GM19043 (cell line): Measurements from ENCODE around the gene SWT1.

Experiments used
- ATAC-seq: cut with Tn5 transposase; IDR thresholded peaks from one replicate; pipeline ENCODE4 v1.9.1; 2021; ENCODE audit warnings: low read depth; ENCODE audit not compliant: unreplicated experiment

Gene SWT1

DNA sequence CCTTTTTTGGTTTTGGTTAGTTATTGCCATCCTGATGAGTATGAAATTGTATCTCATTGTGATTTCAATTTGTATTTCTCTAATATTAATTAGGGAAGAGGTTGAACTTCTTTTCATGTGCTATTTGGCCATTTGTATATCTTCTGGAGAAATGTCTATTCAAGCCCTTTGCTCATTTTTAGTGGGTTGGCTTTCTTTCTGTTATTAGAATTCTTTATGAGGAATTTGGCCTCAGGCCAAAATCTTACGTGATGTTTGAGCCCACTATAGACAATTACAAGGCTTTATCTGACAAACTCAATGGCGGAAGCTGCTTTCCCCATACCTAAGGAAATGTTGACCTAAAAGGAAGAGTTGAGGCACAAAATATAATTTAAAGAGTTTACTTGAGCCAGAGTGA lies 127.1 kb downstream of the SWT1 start:
- ATAC-seq, result no peak

- no peak for ATAC-seq
Measured at GRCh38 chr1:185284533-185285276, 127.7 kb downstream of the SWT1 start.

- no peak for ATAC-seq
Measured at GRCh38 chr1:185287451-185287850, 130.5 kb downstream of the SWT1 start.

GRCh38 chr1:185288435-185288834 lies 131.5 kb downstream of the SWT1 start:
- ATAC-seq, result no peak

DNA sequence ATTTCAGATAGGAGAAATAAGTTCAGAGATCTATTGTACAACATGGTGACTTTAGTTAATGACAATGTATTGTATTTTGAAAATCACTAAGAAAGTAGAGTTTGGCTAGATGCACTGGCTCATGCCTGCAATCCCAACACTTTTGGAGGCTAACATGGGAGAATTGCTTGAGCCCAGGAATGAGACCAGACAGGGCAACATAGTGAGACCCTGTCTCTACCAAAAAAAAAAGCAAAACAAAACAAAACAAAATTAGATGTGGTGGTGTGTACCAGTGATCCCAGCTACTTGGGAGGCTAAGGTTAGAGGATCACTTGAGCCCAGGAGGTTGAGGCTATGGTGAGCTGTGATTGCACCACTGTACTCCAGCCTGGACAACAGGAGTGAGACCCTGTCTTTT lies 132.9 kb downstream of the SWT1 start:
- ATAC-seq, result no peak

- no peak for ATAC-seq
Measured at GRCh38 chr1:185291159-185291558, 134.2 kb downstream of the SWT1 start.

- no peak for ATAC-seq
Measured at GRCh38 chr1:185291652-185292051, 134.7 kb downstream of the SWT1 start.

GRCh38 chr1:185292237-185292636 lies 135.3 kb downstream of the SWT1 start:
- no peak for ATAC-seq

- ATAC-seq, result no peak
Measured at GRCh38 chr1:185293967-185294542, 137.1 kb downstream of the SWT1 start.

DNA sequence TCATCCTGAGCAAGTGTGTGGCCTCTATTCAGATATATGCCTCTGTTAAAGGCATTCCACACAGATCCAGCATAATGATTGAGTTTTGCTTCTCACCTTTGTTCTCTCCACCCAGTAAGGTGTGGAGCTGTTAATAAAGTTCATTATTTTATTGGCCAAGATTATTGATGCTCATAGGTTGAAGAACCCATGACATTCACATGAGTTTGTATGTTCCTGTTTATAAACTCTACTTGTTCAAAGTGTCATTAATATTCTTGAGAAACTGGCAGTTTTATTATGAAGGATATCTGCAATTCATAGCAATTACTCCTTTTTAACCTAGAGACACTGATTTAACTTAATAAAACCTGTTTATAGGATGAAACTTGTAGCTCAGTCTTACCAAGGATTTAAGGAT lies 138.1 kb downstream of the SWT1 start:
- ATAC-seq, result no peak

DNA sequence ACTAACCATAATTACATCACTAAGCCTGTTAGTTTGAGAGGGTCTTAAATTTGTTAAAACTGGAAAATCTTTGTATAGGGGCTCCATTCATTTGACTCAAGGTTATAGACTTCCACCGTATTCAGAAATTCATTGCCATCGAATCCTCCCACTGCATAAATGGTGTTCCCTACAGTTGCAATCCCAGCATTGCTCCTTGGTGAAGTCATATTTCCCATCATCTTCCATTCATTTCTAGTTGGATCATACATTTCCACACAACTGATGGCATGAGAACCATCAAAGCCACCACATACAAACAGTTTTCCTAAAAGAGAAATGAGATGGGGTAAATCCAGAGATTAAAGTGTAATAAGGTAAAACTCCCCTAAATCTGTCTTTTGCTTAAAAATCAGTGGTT lies 141.0 kb downstream of the SWT1 start:
- no peak for ATAC-seq

- no peak for ATAC-seq
Measured at GRCh38 chr1:185300152-185300551, 143.2 kb downstream of the SWT1 start.

- ATAC-seq, result no peak
Measured at GRCh38 chr1:185305419-185305818, 148.5 kb downstream of the SWT1 start.

GRCh38 chr1:185308126-185308525 lies 151.2 kb downstream of the SWT1 start:
- ATAC-seq, result no peak

GRCh38 chr1:185309566-185309965 lies 152.6 kb downstream of the SWT1 start:
- no peak for ATAC-seq

- ATAC-seq, result no peak
Measured at GRCh38 chr1:185311589-185312225, 154.7 kb downstream of the SWT1 start.

DNA sequence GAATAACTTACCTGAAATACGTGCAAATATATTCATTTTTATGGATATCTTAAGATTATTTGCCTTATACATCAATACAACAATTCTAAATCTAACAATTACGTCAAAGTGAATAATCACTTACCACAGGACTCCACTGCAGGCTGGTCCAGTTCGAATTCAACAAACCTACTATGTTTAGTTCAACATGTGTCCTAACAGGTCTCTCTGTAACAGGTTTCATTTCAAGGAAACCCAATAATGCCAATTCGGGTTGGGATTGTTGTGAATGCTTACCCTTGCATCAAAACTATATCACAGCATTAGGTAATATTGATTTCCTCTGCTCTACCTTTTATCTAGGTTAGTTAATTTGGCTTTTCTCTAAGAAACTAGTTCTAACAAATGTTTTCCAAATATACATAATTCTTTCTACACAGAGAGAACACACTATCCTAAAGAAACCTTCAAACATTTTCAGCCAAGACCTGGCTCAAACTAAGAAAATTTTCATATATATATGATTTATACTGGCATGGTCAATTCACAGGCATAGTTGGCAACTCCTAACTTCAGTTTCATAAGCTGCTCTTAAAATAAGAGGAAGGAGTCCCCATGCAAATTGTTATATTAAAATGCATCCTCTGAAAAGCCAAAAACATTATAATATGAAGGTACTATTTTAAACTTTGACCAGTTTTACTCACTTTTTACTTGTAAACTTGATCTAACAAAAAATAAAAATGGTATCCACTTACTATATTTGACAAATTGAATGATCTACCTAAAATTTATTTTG lies 155.6 kb downstream of the SWT1 start:
- ATAC-seq, result no peak

- ATAC-seq, result no peak
Measured at GRCh38 chr1:185314411-185314810, 157.4 kb downstream of the SWT1 start.

GRCh38 chr1:185315445-185316071 lies 158.6 kb downstream of the SWT1 start:
- ATAC-seq, result no peak

GRCh38 chr1:185316163-185317033 lies 159.4 kb downstream of the SWT1 start:
- peak; percentile 50 for ATAC-seq
